HCT116 (cell line): Measurements from ENCODE around the gene ABR. TPM values are rescaled to one million over a fixed set of nuclear protein-coding genes. Genes with fewer than 3 reads are reported as not detected.

Experiments used
- ATAC-seq: fragments of 200-7000 bp; cut with Tn5 transposase; 2 replicates; pipeline ENCODE4 v1.9.1; 2020; ENCODE audit warnings: mild to moderate bottlenecking, moderate library complexity
- BruUV-seq: library from RNA; stranded (reverse); fragments of 400-500 nt; replicated peaks from 2 replicates; lab custom pipeline; 2021; lab: Mats Ljungman, UMichigan
- CTCF ChIA-PET: fragments of 300-600 bp; sonication (Branson Sonifier 250); formaldehyde crosslinking; loops from one replicate; lab custom pipeline; 2021; ENCODE audit warnings: antibody characterized with exemption; lab: Charles Lee
- POLR2A ChIA-PET: fragments of 300-600, 350-600 bp; sonication (Branson Sonifier 250); formaldehyde crosslinking; loops from one replicate; lab custom pipeline; 2021; ENCODE audit warnings: antibody characterized with exemption; lab: Charles Lee
- RAD21 ChIA-PET, 2 experiments: fragments of 300-600 bp; sonication (Branson Sonifier 250); formaldehyde crosslinking; loops; one replicate each; lab custom pipeline; 2023; ENCODE audit warnings: low total read pairs in 2 of 2; ENCODE audit not compliant: uncharacterized antibody in 2 of 2, unreplicated experiment in 2 of 2, low non-redundant PET in 1 of 2; lab: Charles Lee
- DNase-seq: peaks from one replicate; pipeline ENCODE4 v3.0.0-alpha.2; 2010; ENCODE audit warnings: low read depth, low spot score
- H2AFZ ChIP-seq: fragments of 200-600 bp; shearing (Covaris generic), sonication (generic); 2 replicates; pipeline ENCODE4 v1.6.1; 2017; ENCODE audit warnings: low read depth, mixed run types, mixed read lengths, antibody characterized with exemption, low read length; ENCODE audit not compliant: poor library complexity, severe bottlenecking
- H3K27ac ChIP-seq: 2 replicates; pipeline ENCODE4 v1.5.1; 2012; ENCODE audit warnings: low read depth, low read length
- H3K27me3 ChIP-seq: fragments of 200-600 bp; sonication (generic); 2 replicates; pipeline ENCODE4 v1.6.1; 2016; ENCODE audit warnings: mixed run types, low read length, mixed read lengths; ENCODE audit not compliant: insufficient read depth
- H3K36me3 ChIP-seq, 2 experiments: fragments of 200-500 bp in 1 of 2; fragments of 200-600 bp in 1 of 2; sonication (Bioruptor generic) in 1 of 2; sonication (generic) in 1 of 2; 2 replicates each; pipeline versions ENCODE4 v1.5.1 to v1.6.1; 2014 to 2016; ENCODE audit warnings: low read length in 2 of 2, inconsistent platforms in 1 of 2, mixed read lengths in 1 of 2, mixed run types in 1 of 2; ENCODE audit not compliant: insufficient read depth in 2 of 2, control insufficient read depth in 1 of 2
- H3K4me1 ChIP-seq, 2 experiments: fragments of 200-600 bp in 1 of 2; sonication (generic) in 1 of 2; 2 replicates each; pipeline versions ENCODE4 v1.5.1 to v1.6.1; 2012 to 2017; ENCODE audit warnings: low read length in 2 of 2, inconsistent platforms in 1 of 2, mild to moderate bottlenecking in 1 of 2, mixed read lengths in 1 of 2, mixed run types in 1 of 2, moderate library complexity in 1 of 2; ENCODE audit not compliant: insufficient read depth in 2 of 2, control insufficient read depth in 1 of 2
- H3K4me2 ChIP-seq: fragments of 200-600 bp; sonication (generic); 2 replicates; pipeline ENCODE4 v1.6.1; 2017; ENCODE audit warnings: mixed run types, low read length, mixed read lengths
- H3K4me3 ChIP-seq, 2 experiments: fragments of 200-600 bp in 1 of 2; sonication (generic) in 1 of 2; replicated peaks in 1 of 2; 2 replicates each; pipeline ENCODE4 v1.5.1; 2011 to 2016; ENCODE audit warnings: low read length in 2 of 2, control low read depth in 1 of 2, low read depth in 1 of 2, mild to moderate bottlenecking in 1 of 2, mixed read lengths in 1 of 2, mixed run types in 1 of 2
- H3K79me2 ChIP-seq: fragments of 200-600 bp; sonication (generic); 2 replicates; pipeline ENCODE4 v1.6.1; 2017; ENCODE audit warnings: mild to moderate bottlenecking, mixed run types, low read length, moderate library complexity, mixed read lengths; ENCODE audit not compliant: insufficient read depth
- H3K9ac ChIP-seq: fragments of 200-600 bp; sonication (generic); 2 replicates; pipeline ENCODE4 v1.6.1; 2016; ENCODE audit warnings: low read length, mixed read lengths
- H3K9me2 ChIP-seq: fragments of 200-600 bp; sonication (generic), shearing (Covaris generic); 2 replicates; pipeline ENCODE4 v1.6.1; 2017; ENCODE audit warnings: mixed run types, mild to moderate bottlenecking, moderate library complexity; ENCODE audit not compliant: insufficient read depth
- H3K9me3 ChIP-seq, 2 experiments: fragments of 200-500 bp in 1 of 2; fragments of 200-600 bp in 1 of 2; sonication (Bioruptor generic) in 1 of 2; sonication (generic) in 1 of 2; 2 replicates each; pipeline ENCODE4 v1.6.1; 2014 to 2017; ENCODE audit warnings: low read length in 2 of 2, mixed read lengths in 2 of 2, inconsistent platforms in 1 of 2, low read depth in 1 of 2, mild to moderate bottlenecking in 1 of 2, mixed run types in 1 of 2, moderate library complexity in 1 of 2; ENCODE audit not compliant: control insufficient read depth in 1 of 2, insufficient read depth in 1 of 2
- H4K20me1 ChIP-seq: fragments of 200-600 bp; sonication (generic), shearing (Covaris generic); 2 replicates; pipeline ENCODE4 v1.6.1; 2017; ENCODE audit warnings: mixed run types, mild to moderate bottlenecking, moderate library complexity; ENCODE audit not compliant: insufficient read depth
- CBX3 ChIP-seq: IDR thresholded peaks from 2 replicates; pipeline ENCODE4 v1.6.1; 2012; ENCODE audit warnings: low read depth
- CEBPB ChIP-seq: IDR thresholded peaks from 2 replicates; pipeline ENCODE4 v1.6.1; 2012; ENCODE audit warnings: low read depth
- CTCF ChIP-seq, 3 experiments: fragments of 200-600 bp in 1 of 3; sonication (generic) in 1 of 3; IDR thresholded peaks in 2 of 3; conservative IDR thresholded peaks in 1 of 3; 2 replicates each; pipeline ENCODE4 v1.5.1; 2012 to 2017; ENCODE audit warnings: low read depth in 2 of 3, low read length in 2 of 3, antibody characterized with exemption in 1 of 3, borderline replicate concordance in 1 of 3, control low read depth in 1 of 3, mild to moderate bottlenecking in 1 of 3, mixed read lengths in 1 of 3, mixed run types in 1 of 3, moderate library complexity in 1 of 3; ENCODE audit not compliant: insufficient read depth in 1 of 3
- EGR1 ChIP-seq: IDR thresholded peaks from 2 replicates; pipeline ENCODE4 v1.6.1; 2012; ENCODE audit warnings: low read depth
- ELF1 ChIP-seq: IDR thresholded peaks from 2 replicates; pipeline ENCODE4 v1.6.1; 2012; ENCODE audit warnings: low read depth, borderline replicate concordance
- FOSL1 ChIP-seq: IDR thresholded peaks from 2 replicates; pipeline ENCODE4 v1.6.1; 2012; ENCODE audit warnings: low read depth
- POLR2A ChIP-seq: IDR thresholded peaks from 2 replicates; pipeline ENCODE4 v1.7.0; 2011; ENCODE audit warnings: borderline replicate concordance; ENCODE audit not compliant: insufficient read depth, insufficient read length; ENCODE audit errors: extremely low read depth
- RAD21 ChIP-seq: IDR thresholded peaks from 2 replicates; pipeline ENCODE4 v1.6.1; 2012; ENCODE audit warnings: low read depth, mild to moderate bottlenecking
- REST ChIP-seq: IDR thresholded peaks from 2 replicates; pipeline ENCODE4 v1.6.1; 2012; ENCODE audit warnings: low read depth
- SRF ChIP-seq: IDR thresholded peaks from 2 replicates; pipeline ENCODE4 v1.6.1; 2012; ENCODE audit warnings: low read depth
- YY1 ChIP-seq: IDR thresholded peaks from 2 replicates; pipeline ENCODE4 v1.6.1; 2011; ENCODE audit warnings: low read length, low read depth, moderate library complexity, mild to moderate bottlenecking; ENCODE audit not compliant: insufficient replicate concordance; ENCODE audit errors: extremely low read depth
- ZBTB33 ChIP-seq: IDR thresholded peaks from 2 replicates; pipeline ENCODE4 v1.6.1; 2011; ENCODE audit warnings: mild to moderate bottlenecking, low read length, moderate library complexity; ENCODE audit not compliant: insufficient replicate concordance; ENCODE audit errors: extremely low read depth
- intact Hi-C: fragments of 100-400 bp; cut with micrococcal nuclease; formaldehyde crosslinking; loops from 2 replicates; pipeline ENCODE4 v1.10.0; 2022
- total RNA-seq: library from RNA; stranded (reverse); gene quantifications from one replicate; pipeline ENCODE4 v1.2.1, GENCODE V29; 2021; ENCODE audit not compliant: unreplicated experiment

The ABR gene
- total RNA-seq, 1 experiment from 2014 or later = 58.5 TPM

GRCh38 chr17:1033503-1033902 lies 146.3 kb downstream of the ABR start (continued):
- no peak for TF ChIP-seq ZBTB33
- TF ChIP-seq CBX3 = no peak

- ChIA-PET CTCF (no interaction called here), RAD21 (no interaction called here), POLR2A (no interaction called here)
- Histone ChIP-seq H3K27me3 (no peaks in the 10 kb centered on the region), H3K4me3 (no peak overlapping the region), H3K27ac (no peak overlapping the region), H3K9ac (no peak overlapping the region), H3K9me2 (no peaks in the 10 kb centered on the region), H2AFZ (no peak overlapping the region), H3K9me3 (no peaks in the 10 kb centered on the region), H3K36me3 (no peaks in the 10 kb centered on the region), H3K4me1 (peaks cover 0 to 5% of the 10 kb centered on the region in 2 experiments; a peak in 2 of 4 replicates), H3K79me2 (no peaks in the 10 kb centered on the region), H4K20me1 (no peaks in the 10 kb centered on the region), H3K4me2 (no peak overlapping the region)
- ATAC-seq (no peak), DNase-seq (no peak)
- intact Hi-C loops = no loop called here
- no TSS peak for BruUV-seq
- TF ChIP-seq FOSL1 (no peak), YY1 (no peak), CEBPB (no peak), RAD21 (no peak), EGR1 (no peak), SRF (no peak), REST (no peak), POLR2A (no peak), ELF1 (no peak), CBX3 (no peak), CTCF (IDR thresholded peaks at IDR 0.05 in 2 of 3, conservative IDR thresholded peaks at IDR 0.05 in 1 of 3; ENCODE audit: borderline replicate concordance in 1 of 3, insufficient read depth in 1 of 3, low read depth in 2 of 3, low read length in 2 of 3) (no peak)
Observed at GRCh38 chr17:1032391-1032790, 147.4 kb downstream of the ABR start.
